Activated gamma-delta T cell treated with anti-CD3 and anti-CD28 coated beads, Interleukin-2, amount 50 U/mL, for 16 hours (primary cell): ENCODE results near the gene APLNR.

Experiments used
- DNase-seq: peaks from one replicate; pipeline ENCODE4 v3.0.0-alpha.2; 2020; ENCODE audit warnings: low read depth

APLNR gene

DNA sequence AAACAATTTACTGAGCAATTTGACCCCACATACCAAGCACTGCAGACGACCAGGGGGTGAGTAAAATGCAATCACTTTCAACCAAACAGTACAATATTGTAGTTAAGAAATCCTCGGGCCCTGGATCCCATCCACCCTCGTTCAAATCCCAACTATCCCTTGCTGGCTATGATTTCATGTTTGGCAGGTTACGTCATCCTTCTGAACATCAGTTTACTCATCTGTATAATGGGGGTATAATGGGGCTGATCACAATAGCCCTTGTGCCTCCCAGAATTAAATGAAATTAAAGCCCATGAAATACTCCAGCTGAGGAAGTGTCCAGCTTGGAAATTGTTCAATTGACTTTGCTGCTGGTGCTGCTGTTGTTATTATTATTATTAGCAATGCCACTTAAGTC is 20.6 kb downstream of the APLNR start:
- no peak for DNase-seq

DNA sequence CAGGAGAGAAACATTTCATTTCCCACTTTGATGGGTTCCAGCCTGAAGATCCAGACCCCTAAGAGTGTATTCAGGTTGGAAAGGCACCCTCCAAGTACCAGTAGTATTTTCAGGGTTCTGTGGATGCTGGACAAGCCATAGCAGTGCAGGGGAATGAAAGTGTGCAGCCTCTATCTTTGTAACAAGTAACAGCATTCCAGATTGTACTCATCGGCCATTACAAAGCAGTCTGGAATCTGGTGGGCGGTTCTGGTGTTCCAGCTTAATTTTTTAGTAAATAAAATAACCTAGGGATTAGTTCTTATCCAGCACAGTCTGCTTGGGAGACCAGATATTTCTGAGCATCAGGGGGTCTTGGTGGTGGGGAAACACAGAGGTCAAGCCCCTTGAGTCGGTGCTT is 22.6 kb downstream of the APLNR start:
- DNase-seq: no peak

- no peak for DNase-seq
Measured at GRCh38 chr11:57214098-57214417, 23.0 kb downstream of the APLNR start.

GRCh38 chr11:57213342-57214097 is 23.5 kb downstream of the APLNR start:
- no peak for DNase-seq

DNA sequence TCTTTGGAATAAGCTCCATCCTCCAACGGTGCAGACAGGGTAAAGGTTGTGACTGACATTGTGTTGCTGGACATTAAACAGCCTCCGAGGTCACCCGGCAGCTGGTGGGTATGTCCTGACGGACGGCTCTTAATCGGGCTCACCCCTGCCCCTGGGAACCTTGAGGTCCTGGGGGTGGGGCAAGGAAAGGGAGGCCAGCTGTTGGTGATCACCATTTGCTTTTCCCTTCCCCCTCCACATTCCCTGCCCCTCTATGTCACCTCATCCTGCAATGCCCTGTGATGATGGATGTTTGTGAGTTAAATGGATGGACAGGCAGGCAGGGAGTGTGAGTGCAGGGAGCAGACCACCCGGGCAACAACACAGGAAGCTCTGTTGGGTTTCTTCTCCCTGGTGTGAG is 26.3 kb downstream of the APLNR start:
- no peak for DNase-seq

DNA sequence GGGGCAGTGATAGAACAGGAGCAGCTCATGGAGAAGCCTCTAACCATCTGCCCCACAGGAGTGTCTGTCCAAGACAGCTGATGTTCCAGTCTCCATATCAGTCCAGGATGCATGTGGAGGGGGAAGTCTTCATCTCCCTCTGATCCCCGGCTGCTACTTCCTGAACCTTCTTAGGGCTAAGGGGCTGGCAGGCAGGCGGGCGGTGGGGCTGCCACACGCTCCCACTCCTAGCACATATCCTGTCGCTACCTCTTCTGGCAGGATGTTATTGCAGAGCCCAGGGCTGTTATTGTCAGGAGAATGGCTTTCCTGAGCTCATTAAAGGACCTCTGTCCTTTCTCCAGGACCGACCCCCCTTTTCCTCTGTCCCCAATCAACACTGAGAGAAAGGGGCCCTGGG is 29.9 kb downstream of the APLNR start:
- no peak for DNase-seq

GRCh38 chr11:57205041-57205641 is 31.9 kb downstream of the APLNR start:
- DNase-seq: no peak

DNA sequence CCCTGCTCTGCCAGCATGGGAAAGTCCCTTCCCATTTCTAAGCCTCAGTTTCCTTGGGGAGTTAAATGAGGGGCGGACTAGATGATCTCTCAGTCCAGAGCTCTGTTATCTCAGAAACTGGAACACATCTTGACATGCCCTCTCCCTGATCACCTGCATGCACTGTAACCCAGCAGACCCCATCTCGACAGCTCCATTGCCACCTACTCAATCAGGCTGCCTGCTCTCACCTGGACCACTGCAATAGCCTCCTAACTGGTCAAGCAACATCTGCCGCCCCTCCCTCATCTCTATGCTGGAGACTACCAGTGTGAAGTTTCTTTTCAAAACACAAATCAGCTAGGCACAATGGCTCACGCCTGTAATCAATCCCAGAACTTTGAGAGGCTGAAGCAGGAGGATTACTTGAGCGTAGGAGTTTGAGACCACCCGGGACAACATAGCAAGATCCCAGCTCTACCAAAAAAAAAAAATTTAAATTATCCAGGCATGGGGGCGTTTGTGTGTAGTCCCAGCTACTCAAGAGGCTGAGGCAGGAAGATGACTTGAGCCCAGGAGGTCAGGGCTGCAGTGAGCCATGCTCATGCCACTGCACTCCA is 33.1 kb downstream of the APLNR start:
- no peak for DNase-seq

GRCh38 chr11:57203359-57203758 is 33.7 kb downstream of the APLNR start:
- no peak for DNase-seq

- DNase-seq: no peak
Measured at GRCh38 chr11:57202281-57202680, 34.8 kb downstream of the APLNR start.

DNA sequence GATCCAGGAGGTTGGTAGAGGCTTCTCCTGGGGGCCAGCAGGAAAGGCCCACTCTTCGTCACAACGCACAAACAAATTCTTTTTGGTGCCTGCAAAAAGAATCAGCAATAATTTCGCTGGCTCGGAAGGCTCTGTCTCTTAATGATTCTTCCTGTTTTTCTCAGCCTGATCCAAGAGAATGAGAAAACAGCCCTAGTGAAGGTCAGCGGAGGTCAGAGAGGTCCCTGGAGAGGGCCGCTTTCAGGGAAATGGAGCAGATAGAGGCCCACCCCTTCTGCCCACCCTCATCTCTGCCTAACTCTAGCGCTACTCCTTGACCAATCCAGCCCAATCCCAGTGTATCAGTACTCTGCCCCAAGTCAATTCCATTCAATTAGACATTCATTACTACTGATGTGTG is 36.1 kb downstream of the APLNR start:
- no peak for DNase-seq

DNA sequence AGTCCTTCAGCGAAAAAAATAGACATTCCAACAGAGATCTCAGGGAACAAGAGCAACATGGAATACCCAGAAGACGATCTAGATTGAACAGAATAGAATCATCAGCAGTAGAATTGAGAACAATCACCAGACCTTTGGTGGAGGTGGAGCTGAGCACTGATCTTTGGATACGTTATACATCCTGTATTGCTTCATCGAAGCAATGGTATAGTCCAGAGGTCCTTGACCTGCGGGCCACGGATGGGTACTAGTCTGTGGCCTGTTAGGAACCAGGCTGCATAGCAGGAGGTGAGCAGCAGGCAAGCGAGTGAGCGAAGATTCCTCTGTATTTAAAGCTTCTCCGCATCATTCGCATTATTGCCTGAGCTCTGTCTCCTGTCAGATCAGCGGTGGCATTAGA is 37.7 kb downstream of the APLNR start:
- DNase-seq: no peak

- no peak for DNase-seq
Measured at GRCh38 chr11:57197762-57198161, 39.3 kb downstream of the APLNR start.

GRCh38 chr11:57196596-57196995 is 40.5 kb downstream of the APLNR start:
- no peak for DNase-seq

DNA sequence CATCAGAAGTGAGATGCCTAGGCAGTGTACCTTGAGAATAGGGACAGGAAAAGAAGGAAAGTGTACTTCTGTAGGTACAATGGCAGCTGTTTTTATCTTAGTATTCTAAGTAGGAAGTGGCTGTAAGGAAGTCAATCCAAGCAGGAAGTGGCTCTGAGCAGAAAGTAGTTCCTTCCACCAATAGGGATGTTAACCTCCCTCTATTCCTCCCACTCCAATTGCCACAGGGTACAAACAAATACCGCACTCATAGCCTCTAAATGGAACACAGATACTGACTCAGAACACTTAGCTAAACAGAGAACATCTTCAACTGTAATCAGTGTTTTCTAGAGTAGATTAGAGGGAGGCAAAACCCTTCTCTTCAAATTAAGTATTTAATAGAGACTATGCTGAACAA is 44.7 kb downstream of the APLNR start:
- no peak for DNase-seq

DNA sequence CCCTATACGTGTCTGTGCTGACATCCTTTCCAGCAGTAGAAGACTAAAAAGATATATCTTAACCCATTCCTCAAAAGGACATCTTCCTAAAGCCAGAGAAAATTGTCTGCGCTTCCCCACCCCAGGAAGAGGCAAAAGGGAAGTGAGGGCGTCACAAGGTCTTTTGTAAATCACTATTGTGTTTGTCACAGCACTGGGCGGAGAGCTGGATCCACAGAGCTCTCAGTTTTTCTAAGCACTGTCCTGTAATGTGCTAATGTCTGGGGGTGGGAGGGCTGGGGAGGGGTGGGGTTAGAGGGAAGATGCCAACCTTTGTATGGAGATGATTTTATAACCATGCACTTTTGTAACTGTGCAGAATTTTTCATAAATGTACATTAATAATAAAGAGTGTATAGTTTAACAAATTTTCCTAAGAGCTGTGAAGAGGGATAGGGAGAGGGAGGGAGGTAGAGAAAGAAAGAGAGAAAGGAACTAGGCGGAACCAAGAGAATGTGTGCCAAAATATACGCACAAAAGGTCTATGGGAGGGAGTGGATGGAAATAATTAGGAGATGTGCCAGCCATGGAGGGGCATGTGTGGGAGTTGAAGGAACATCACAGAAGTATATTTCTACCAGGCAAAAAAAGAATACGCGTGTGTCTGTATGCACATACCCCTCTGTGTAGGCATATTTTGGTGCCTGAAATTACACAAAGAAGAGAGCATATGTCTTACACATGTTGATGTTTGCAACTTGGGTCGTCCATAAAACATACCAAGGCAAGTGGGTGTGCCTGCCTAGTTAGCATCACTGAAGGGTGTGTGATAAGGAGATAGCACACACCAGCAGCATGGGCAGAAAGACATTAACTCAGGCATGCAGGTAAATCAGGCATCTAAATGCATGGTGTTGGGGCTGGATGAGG is 45.5 kb downstream of the APLNR start:
- DNase-seq: no peak

- no peak for DNase-seq
Measured at GRCh38 chr11:57190548-57190947, 46.5 kb downstream of the APLNR start.
